Stimulated activated naive CD4-positive, alpha-beta T cell (primary cell): ENCODE data around the gene SDK2.
A peak's percentile ranks its signal among the peaks of the same experiment; 100 is the strongest.
"Not testable (repeated sequence)": the region's sequence is repeated elsewhere in the genome, so short reads cannot be mapped to it uniquely, and the experiment has no call there.

Experiments used
- DNase-seq, 6 experiments: peaks; one replicate each; lab custom pipeline; 2025; lab: John Stamatoyannopoulos, UW

SDK2 gene

DNA sequence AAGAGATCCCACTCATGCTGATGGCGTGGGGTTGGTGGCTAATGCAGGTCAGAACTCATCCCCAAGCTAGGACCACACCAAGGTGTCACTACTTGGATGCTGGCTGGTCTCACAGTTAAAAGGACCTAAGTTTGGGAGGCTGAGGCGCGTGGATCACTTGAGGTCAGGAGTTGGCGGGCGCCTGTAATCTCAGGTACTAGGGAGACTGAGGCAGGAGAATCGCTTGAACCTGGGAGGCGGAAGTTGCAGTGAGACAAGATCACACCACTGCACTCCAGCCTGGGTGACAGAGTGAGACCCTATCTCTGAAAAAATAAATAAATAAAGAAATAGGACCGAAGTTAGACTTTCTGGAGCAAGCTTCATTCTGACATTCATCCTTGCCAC lies 325.8 kb downstream of the SDK2 start:
- no peak for DNase-seq

GRCh38 chr17:73317513-73318426 lies 326.5 kb downstream of the SDK2 start:
- no peak for DNase-seq

DNA sequence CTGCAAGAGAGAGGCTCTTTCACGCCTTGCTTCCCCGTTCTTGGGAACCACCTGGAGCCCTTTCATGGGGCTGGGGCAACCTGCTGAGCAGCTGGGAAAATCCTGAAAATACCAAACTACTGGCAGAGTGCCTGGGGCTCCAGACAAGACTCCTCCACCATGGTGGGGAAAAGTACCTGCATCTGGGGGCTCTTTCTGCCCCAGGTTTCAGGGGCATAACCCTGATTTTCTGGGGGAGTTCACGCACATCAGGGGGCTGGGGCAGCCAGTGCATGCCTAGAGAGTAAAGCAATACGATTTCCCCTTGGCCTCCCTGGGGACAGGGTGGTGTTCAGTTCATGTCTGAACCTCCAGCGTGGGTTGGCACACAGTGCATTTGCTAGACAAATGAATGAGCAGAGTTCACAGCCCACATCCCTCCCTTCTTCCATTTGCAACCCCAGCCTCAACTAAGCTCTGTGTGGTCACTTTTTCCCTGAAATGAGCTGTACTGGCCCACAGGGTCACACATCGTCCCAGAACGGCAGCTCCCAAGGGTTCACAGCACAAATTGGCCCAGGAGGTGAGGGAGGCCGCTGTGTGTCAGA lies 327.2 kb downstream of the SDK2 start:
- DNase-seq, result no peak

GRCh38 chr17:73315471-73315870 lies 328.8 kb downstream of the SDK2 start:
- no peak for DNase-seq

DNA sequence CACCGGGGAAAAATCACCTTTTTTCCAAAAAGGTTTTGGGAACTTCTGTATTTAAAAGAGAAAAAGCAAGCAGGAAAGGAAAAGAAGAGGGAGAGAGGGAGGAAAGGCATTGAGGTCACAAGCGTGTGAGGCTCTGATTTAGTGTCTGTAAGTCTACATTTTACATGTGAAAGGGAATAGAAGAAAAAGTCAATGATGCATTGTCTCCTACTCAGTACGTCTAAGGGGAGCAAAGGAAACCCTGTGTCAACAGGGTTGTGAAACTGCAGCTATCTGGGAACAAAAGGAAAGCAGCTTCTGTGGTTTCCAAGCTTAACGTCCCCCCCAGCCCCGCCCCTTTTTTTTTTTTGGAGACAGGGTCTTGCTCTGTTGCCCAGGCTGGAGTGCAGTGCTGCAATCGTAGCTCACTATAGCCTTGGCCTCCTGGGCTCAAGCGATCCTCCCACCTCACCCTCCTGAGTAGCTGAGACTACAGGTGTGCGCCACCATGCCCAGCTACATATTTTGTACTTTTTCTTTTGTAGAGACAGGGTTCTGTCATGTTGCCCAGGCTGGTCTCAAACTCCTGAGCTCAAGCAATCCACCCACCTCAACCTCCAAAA lies 330.6 kb downstream of the SDK2 start:
- no peak for DNase-seq

GRCh38 chr17:73312887-73313286 lies 331.4 kb downstream of the SDK2 start:
- not testable (repeated sequence) for DNase-seq

DNA sequence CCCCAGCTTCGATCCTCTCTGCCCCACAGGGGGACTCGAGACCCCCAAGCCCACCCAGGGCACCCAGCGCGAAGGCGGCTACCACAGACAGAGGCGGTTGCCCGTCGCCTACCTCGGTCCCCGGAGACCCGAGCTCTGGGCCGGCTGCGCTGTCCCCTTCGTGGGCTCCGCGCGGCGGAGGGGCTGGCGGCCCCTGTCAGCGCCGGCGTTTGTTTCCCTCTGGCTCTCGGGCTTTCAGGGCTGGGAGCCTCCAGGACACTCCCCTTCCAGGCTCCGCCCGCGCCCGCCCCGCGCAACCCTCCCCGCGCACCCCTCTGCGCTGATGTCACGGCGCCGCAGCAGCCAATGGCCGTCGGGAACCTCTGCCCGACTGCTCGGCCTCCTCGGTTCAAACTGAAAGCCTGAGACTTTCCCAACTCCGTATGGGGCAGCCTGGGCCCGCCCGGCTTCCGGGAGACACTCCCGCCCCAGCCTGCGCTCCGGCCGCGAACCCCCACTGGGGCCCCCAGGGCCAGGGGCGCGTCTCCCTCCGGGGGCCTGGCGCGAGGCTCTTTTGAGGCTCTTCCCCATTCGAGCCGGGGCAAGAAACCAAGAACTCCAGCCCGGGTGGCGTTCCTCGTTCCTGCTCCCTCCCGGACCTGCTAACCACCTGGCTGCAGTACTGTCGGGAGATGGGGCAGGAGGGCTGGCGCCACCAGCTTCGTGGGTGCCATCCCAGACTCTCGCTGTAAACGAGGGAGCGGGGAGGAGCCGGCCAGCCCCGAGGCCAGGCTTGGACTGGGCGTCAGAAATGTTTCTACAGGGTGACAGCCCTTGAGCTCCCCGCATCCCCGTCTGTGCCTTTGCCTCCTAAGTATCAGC lies 332.2 kb downstream of the SDK2 start, which contains the start of gene CDC42EP4:
Gene CDC42EP4, minus strand, starts transcription at position 221 of the 861 bp plus-strand sequence. CDS start 25,501 bp downstream, outside the sequence.
- peak; percentile 65 to 80 (median 74) for DNase-seq

- DNase-seq, result peak in 1 of 6 experiments; percentile 37
Observed at GRCh38 chr17:73311428-73311780, 332.8 kb downstream of the SDK2 start.

DNA sequence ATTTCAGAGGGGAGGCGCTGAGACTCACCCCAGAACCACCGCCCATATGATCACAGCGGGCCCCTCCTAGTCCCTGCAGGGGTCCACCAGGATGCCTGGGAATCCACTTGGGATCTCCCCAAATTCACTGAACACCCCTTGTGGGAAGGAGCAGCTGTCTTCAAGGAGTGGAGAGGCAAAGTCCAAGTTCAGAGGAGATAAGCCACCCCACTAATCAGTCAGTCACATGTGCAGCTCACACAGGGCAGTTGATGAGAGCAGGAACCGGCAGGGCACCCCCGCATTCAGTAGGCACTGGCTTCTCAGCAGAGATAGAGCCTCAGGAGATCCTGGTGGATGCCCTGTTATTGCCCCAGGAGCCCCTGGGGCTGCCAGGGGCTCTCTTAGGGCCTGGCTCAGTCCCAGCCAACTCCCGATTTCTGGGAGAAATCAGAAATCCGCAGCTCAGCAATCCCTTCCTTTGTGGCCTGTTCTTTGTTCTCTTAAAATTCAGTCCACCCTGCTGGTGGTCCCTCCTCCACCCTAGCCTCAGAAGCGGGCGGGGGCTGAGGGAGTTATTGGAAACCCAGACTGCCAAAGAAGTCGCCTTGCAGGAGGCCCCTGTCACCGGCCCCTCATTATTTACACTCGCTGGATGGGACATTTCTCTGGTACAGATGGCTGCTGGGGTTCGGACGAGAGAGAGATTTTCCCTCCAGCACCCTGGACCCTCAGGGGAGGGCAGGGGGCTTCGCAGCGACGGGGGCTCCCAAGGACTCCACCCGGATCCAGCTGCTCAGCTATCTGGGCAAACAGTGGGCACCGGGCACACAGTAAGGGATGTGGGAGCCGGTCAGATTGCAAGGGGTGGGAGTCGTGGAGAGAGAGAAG lies 334.3 kb downstream of the SDK2 start:
- peak in 1 of 6 experiments; percentile 32 for DNase-seq

DNA sequence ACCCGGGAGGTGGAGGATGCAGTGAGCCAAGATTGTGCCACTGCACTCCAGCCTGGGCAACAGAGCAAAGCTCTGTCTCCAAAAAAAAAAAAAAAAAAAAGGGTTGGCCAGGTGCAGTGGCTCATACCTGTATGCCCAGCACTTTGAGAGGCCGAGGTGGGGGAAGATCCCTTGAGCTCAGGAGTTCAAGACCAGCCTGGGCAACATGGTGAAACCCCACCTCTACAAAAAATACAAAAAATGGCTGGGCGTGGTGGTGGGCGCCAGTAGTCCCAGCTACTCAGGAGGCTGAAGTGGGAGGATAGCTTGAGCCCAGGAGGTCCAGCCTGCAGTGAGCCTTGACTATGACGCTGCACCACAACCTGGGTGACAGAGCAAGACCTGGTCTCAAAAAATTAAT lies 335.3 kb downstream of the SDK2 start:
- not testable (repeated sequence) for DNase-seq

DNA sequence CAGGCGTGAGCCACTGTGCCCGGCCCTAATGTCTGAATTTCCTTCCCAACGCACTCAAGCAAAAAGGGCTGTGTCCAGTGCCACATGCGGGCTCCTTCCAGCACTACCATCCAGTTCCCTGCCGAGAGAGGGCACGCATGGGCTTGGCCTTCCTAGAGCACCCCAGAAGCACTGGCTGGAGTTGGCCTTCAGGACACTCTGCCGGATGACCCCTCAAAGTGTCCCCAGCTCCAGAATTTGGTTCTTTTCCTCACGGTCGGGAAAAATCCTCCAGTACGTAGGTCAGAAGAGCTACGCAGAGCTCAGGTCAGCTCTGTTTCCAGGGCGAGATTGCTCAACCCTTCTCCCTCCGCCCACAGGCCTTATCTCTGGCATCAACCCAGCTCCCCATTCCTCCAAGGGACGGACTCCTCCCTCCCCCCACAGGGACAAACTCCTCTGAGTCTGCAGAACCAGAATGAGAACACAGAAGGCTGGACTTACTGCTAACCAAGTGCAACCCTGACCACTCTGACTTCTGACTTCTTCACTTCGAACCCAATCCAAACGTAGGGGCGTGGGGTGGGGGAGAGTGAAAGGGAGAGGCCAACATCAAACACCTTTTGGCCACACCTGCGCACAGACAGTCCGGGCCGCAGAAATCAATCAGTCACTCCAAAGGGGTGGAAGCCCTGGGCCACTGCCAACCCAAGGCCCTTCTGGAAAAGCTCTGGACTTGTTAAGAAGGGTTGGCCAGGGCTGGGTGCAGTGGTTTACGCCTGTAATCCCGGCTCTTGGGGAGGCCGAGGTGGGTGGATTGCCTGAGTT lies 336.0 kb downstream of the SDK2 start:
- no peak for DNase-seq

GRCh38 chr17:73307130-73307529 lies 337.1 kb downstream of the SDK2 start:
- DNase-seq, result no peak

DNA sequence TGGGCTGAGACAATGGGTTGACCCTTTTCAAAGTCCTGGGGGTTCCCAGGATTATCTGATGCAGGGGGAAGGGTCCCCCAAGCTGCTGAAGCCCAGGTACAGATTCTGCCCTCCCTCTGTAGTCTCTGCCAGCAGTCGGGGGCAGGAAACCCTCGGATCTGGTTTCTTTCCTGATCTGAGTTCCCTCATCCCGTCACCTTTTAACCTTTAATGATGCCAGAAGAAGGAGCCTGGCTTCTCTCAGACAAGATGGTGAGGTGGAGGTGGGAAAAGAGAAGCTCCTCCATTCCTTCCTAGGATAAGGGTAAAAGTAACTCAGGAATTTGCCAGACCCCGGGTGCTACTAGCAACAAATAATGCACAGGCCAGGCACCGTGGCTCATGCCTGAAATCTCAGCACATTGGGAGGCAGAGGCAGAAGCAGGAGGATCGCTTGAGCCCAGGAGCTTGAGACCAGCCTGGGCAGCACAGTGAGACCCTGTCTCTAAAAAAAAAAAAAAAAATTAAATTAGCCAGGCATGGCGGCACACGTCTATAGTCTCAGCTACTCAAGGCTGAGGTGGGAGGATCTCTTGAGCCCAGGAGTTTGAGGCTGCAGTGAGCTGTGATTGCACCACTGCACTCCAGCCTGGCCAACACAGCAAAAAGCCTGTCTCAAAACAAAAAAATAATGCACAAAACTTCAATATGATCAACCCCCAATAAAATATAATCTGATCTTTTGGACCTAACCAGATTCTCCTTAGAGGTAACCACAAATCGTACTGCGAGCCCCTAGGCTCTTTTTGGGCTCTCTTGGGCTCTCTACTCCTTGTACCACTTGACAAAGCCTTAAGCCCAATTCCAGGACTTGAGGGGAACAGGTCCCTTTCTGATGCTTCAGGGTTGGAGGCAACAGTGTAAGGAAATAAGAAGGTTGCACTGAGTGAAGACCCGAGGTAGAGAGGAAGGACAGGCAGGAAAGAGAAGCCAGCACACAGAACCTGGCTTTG lies 338.1 kb downstream of the SDK2 start:
- no peak for DNase-seq

- DNase-seq, result no peak
Observed at GRCh38 chr17:73304971-73305812, 339.1 kb downstream of the SDK2 start.

- no peak for DNase-seq
Observed at GRCh38 chr17:73304438-73304837, 339.8 kb downstream of the SDK2 start.

- DNase-seq, result no peak
Observed at GRCh38 chr17:73302189-73302588, 342.1 kb downstream of the SDK2 start.

DNA sequence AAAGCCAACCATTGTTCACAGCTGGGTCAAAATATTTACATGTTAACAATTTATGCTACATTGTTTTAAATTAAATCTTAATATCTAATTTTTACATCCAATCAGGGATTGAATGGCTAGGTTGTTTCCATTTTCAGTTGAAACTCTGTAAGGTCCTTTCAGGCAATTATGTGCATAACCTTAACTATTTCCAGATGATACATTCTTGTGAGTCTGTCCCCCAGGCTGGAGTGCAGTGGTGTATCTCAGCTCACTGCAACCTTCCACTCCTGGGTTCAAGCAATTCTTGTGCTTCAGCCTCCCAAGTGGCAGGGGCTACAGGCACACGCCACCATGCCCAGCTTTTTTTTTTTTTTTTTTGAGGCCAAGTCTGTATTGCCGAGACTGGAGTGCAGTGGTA lies 342.9 kb downstream of the SDK2 start:
- no peak for DNase-seq

DNA sequence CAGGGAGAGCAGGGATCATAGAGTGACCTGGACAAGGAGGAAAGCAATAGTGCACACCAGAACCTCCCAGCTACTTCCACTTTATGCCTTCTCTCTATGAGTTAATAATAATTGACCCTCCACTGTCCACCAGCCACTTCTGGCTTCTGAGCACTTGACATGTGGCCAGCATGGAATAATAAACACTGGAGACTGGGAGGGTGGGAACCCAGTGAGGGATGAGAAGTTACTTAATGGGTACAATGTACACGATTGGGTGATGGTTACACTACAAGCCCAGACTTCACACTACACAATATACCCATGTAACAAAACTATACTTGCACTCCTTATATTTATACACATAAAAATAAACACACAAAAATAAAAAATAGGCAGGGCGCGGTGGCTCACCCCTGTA lies 343.9 kb downstream of the SDK2 start:
- DNase-seq, result no peak
